ENCODE measurements around the gene ART4.

- TF ChIP-seq CREB5 (CRISPR knock-in tag; IDR thresholded peaks at IDR 0.05; ENCODE audit: low read depth): no peak
- no peak for TF ChIP-seq PPARA (CRISPR knock-in tag; IDR thresholded peaks at IDR 0.05; ENCODE audit: borderline replicate concordance)
- TF ChIP-seq, protein P1, sequence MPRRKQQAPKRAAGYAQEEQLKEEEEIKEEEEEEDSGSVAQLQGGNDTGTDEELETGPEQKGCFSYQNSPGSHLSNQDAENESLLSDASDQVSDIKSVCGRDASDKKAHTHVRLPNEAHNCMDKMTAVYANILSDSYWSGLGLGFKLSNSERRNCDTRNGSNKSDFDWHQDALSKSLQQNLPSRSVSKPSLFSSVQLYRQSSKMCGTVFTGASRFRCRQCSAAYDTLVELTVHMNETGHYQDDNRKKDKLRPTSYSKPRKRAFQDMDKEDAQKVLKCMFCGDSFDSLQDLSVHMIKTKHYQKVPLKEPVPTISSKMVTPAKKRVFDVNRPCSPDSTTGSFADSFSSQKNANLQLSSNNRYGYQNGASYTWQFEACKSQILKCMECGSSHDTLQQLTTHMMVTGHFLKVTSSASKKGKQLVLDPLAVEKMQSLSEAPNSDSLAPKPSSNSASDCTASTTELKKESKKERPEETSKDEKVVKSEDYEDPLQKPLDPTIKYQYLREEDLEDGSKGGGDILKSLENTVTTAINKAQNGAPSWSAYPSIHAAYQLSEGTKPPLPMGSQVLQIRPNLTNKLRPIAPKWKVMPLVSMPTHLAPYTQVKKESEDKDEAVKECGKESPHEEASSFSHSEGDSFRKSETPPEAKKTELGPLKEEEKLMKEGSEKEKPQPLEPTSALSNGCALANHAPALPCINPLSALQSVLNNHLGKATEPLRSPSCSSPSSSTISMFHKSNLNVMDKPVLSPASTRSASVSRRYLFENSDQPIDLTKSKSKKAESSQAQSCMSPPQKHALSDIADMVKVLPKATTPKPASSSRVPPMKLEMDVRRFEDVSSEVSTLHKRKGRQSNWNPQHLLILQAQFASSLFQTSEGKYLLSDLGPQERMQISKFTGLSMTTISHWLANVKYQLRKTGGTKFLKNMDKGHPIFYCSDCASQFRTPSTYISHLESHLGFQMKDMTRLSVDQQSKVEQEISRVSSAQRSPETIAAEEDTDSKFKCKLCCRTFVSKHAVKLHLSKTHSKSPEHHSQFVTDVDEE (CRISPR knock-in tag; IDR thresholded peaks at IDR 0.05): no peak
- TF ChIP-seq GLIS3 (CRISPR knock-in tag; IDR thresholded peaks at IDR 0.05): no peak
- TF ChIP-seq ZNF8 (CRISPR knock-in tag; IDR thresholded peaks at IDR 0.05): no peak
- no peak for TF ChIP-seq ZNF70 (CRISPR knock-in tag; IDR thresholded peaks at IDR 0.05)
Observed at GRCh38 chr12:14843425-14843887, at the start of gene ART4.

Measured in SK-N-SH treated with all-trans-retinoic acid at 6 μM for 48 hours (cell line).